GM12873 (cell line): ENCODE data around the gene DBNDD2.

Source experiments
- TF ChIP-seq, protein P1 (sequence below): IDR thresholded peaks from 2 replicates; pipeline ENCODE4 v1.5.1; 2012; ENCODE audit warnings: low read depth, mild to moderate bottlenecking, moderate library complexity, low read length, control low read depth; ENCODE audit not compliant: insufficient read depth; ENCODE audit errors: missing control alignments

The DBNDD2 gene

DNA sequence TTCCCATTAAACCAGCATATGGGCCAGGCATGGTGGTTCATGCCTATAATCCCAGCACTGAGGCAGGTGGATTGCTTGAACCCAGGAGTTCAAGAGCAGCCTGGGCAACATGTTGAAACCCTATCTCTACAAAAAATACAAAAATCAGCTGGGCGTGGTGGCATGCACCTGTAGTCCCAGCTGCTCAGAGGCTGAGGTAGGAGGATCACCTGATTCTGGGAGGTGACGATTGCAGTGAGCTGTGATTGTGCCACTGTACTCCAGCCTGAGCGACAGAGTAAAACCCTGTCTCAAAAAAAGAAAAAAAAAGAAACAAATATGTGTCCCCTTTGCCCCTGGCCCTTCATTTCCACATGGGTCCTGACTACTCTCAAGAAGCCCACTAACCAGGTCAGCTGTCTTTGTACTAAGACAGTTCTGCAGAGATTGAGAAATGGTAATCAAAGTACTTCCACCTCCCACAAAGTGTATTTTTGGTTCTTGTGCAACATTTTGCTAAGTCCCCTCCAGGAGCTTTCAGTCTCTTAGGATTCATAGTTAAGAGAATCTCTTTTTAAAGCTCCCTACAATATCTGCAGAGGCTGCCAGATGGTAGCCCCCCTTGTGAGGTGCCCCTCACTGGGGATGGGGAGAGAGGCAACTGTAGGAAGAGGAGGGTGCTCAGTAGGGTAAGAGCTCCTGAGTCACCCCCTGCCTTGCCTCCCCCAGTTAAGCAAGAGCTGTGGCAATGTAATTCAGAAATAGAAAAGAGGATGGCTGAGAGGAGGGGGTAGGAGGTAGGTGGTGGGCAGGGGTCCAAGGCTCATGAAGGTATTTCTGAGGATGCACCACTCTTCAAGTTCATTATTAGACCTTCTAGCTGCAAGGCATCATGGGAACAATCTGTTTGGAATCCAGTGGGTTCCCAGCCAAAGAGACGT lies 44.9 kb downstream of the DBNDD2 start:
- TF ChIP-seq, protein P1, sequence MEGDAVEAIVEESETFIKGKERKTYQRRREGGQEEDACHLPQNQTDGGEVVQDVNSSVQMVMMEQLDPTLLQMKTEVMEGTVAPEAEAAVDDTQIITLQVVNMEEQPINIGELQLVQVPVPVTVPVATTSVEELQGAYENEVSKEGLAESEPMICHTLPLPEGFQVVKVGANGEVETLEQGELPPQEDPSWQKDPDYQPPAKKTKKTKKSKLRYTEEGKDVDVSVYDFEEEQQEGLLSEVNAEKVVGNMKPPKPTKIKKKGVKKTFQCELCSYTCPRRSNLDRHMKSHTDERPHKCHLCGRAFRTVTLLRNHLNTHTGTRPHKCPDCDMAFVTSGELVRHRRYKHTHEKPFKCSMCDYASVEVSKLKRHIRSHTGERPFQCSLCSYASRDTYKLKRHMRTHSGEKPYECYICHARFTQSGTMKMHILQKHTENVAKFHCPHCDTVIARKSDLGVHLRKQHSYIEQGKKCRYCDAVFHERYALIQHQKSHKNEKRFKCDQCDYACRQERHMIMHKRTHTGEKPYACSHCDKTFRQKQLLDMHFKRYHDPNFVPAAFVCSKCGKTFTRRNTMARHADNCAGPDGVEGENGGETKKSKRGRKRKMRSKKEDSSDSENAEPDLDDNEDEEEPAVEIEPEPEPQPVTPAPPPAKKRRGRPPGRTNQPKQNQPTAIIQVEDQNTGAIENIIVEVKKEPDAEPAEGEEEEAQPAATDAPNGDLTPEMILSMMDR: no peak

DNA sequence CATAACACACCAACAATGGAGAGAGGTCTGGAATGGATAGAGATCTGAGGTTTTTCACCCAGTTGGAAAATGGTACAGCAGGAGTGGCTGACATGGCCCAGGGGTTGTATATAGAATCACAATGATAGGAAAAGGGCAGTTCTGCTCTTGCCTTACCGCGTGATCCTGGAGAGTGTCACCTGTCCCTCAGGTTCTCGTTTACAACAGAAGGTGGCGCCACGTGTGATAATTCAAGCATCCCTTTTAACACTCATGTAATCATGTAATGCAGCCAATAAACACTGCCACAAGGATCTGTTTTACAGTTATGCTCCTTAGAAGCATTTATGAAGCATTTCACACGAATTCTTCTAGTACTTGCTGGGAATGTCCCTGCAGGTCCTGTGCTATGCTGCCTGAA lies 48.5 kb downstream of the DBNDD2 start:
- TF ChIP-seq, protein P1: peak; percentile 61

DNA sequence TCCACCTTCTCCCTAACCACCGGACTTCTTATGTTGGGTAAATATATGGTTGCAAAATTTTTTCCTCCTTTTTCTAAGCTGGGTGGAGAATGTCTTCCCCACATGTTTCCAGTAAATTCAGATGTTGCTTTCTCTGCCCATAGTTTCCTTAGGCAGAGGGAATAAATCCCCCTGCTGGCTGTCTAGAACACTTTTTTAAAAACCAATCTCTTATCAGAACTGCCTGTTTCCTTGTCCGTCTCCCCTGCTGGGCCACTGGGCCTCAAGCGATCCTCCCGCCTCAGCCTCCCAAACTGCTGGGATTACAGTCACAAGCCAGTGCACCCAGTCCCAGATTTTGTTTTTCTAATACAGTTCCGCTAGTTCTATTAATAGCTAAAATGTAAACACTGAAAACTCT lies 51.5 kb downstream of the DBNDD2 start:
- TF ChIP-seq, protein P1: peak; percentile 18
